Upper lobe of left lung (tissue), 4 donors: ENCODE measurements around the gene SWI5.

Experiments used
- CTCF ChIP-seq, 6 experiments: fragments of 450-650 bp in 4 of 6; fragments of 200-600 bp in 2 of 6; sonication (generic) in 2 of 6; IDR thresholded peaks; one replicate each; pipeline ENCODE4 v1.5.1; 2016 to 2019; ENCODE audit warnings: antibody characterized with exemption in 6 of 6
- EP300 ChIP-seq, 4 donors: sonication (generic); formaldehyde crosslinking; IDR thresholded peaks; one replicate each; pipeline ENCODE4 v1.5.1; 2017; ENCODE audit warnings: antibody characterized with exemption in 4 of 4, control low read depth in 2 of 4

GRCh38 chr9:128258326-128258725 lies 17.8 kb upstream of the SWI5 start:
- TF ChIP-seq CTCF (IDR thresholded peaks at IDR 0.05), result no peak
- TF ChIP-seq EP300 (IDR thresholded peaks at IDR 0.05), result no peak
